IPS DF 6.9 (cell line): Measurements from ENCODE around the gene ABCC5.

Source experiments
- DNase-seq: peaks from one replicate; pipeline ENCODE4 v3.0.0-alpha.2; 2013; ENCODE audit warnings: low read depth, low spot score
- H3K27ac ChIP-seq: one replicate; pipeline ENCODE4 v1.5.1; 2013; ENCODE audit warnings: low read length, control low read depth
- H3K27me3 ChIP-seq: 2 replicates; pipeline ENCODE4 v1.6.1; 2013; ENCODE audit warnings: mild to moderate bottlenecking, low read length; ENCODE audit not compliant: control insufficient read depth, insufficient read depth
- H3K36me3 ChIP-seq: 2 replicates; pipeline ENCODE4 v1.6.1; 2013; ENCODE audit warnings: low read length; ENCODE audit not compliant: control insufficient read depth, insufficient read depth
- H3K4me1 ChIP-seq: 2 replicates; pipeline ENCODE4 v1.6.1; 2013; ENCODE audit warnings: low read length; ENCODE audit not compliant: control insufficient read depth, insufficient read depth
- H3K4me3 ChIP-seq: 2 replicates; pipeline ENCODE4 v1.5.1; 2013; ENCODE audit warnings: mild to moderate bottlenecking, low read length
- H3K9me3 ChIP-seq: 2 replicates; pipeline ENCODE4 v1.6.1; 2013; ENCODE audit warnings: low read length, inconsistent platforms; ENCODE audit not compliant: control insufficient read depth, insufficient read depth
- WGBS: extraction: QIAGEN DNeasy Blood & Tissue Kit; methylation state at CpG from one replicate; pipeline ENCODE4 v1.1.7; 2013; ENCODE audit warnings: mixed read lengths, missing lambda C conversion rate; ENCODE audit not compliant: insufficient read length, insufficient coverage; 5-methylcytosine and 5-hydroxymethylcytosine counted together

The ABCC5 gene

GRCh38 chr3:183927059-183927458 lies 90.6 kb downstream of the ABCC5 start:
- WGBS: no CpG with 5 or more reads among the region's 3 CpGs
- Histone ChIP-seq H3K4me1 (no peaks in the 10 kb centered on the region), H3K36me3 (peaks cover 7% of the 10 kb centered on the region; the same call in 1 of the 2 replicates), H3K27ac (no peak overlapping the region), H3K27me3 (no peaks in the 10 kb centered on the region), H3K9me3 (no peaks in the 10 kb centered on the region), H3K4me3 (no peak overlapping the region)
- no peak for DNase-seq

GRCh38 chr3:183924956-183925355 lies 92.7 kb downstream of the ABCC5 start:
- no peak for DNase-seq
- Histone ChIP-seq H3K4me3 (no peak overlapping the region), H3K36me3 (peaks cover 7% of the 10 kb centered on the region; the same call in 1 of the 2 replicates), H3K27me3 (no peaks in the 10 kb centered on the region), H3K4me1 (no peaks in the 10 kb centered on the region), H3K27ac (no peak overlapping the region), H3K9me3 (no peaks in the 10 kb centered on the region)
- WGBS: no CpG with 5 or more reads among the region's 7 CpGs

- WGBS: no CpG with 5 or more reads among the region's 3 CpGs
- Histone ChIP-seq H3K36me3 (peaks cover 7% of the 10 kb centered on the region; the same call in 1 of the 2 replicates), H3K27ac (no peak overlapping the region), H3K4me3 (no peak overlapping the region), H3K9me3 (no peaks in the 10 kb centered on the region), H3K27me3 (no peaks in the 10 kb centered on the region), H3K4me1 (no peaks in the 10 kb centered on the region)
- no peak for DNase-seq
These were observed 93.1 kb downstream of the ABCC5 start for GRCh38 chr3:183924543-183924942.

- DNase-seq: no peak
- Histone ChIP-seq H3K4me3 (no peak overlapping the region), H3K36me3 (peaks cover 7% of the 10 kb centered on the region; the same call in 1 of the 2 replicates), H3K27me3 (no peaks in the 10 kb centered on the region), H3K4me1 (no peaks in the 10 kb centered on the region), H3K27ac (no peak overlapping the region), H3K9me3 (no peaks in the 10 kb centered on the region)
- WGBS: no CpG with 5 or more reads among the region's 4 CpGs
These were observed 95.3 kb downstream of the ABCC5 start for GRCh38 chr3:183922421-183922820.

GRCh38 chr3:183921096-183921495 lies 96.6 kb downstream of the ABCC5 start:
- Histone ChIP-seq H3K4me1 (no peaks in the 10 kb centered on the region), H3K27me3 (no peaks in the 10 kb centered on the region), H3K36me3 (peaks cover 7% of the 10 kb centered on the region; the same call in 1 of the 2 replicates), H3K4me3 (no peak overlapping the region), H3K9me3 (no peaks in the 10 kb centered on the region), H3K27ac (no peak overlapping the region)
- DNase-seq: no peak
- WGBS: no CpG with 5 or more reads among the region's 15 CpGs

GRCh38 chr3:183920416-183920815 lies 97.3 kb downstream of the ABCC5 start:
- no peak overlapping the region for H3K27ac ChIP-seq
- no peak for DNase-seq
- H3K27me3 ChIP-seq: no peaks in the 10 kb centered on the region
- WGBS: no CpG with 5 or more reads among the region's 14 CpGs
- no peaks in the 10 kb centered on the region for H3K4me1 ChIP-seq
- H3K9me3 ChIP-seq: no peaks in the 10 kb centered on the region
- peaks cover 6% of the 10 kb centered on the region; the same call in 1 of the 2 replicates for H3K36me3 ChIP-seq
- H3K4me3 ChIP-seq: no peak overlapping the region

GRCh38 chr3:183918178-183918577 lies 99.5 kb downstream of the ABCC5 start:
- Histone ChIP-seq H3K27ac (no peak overlapping the region), H3K9me3 (no peaks in the 10 kb centered on the region), H3K4me3 (no peak overlapping the region), H3K36me3 (no peaks in the 10 kb centered on the region), H3K4me1 (no peaks in the 10 kb centered on the region), H3K27me3 (no peaks in the 10 kb centered on the region)
- DNase-seq: no peak
- no CpG with 5 or more reads among the region's 2 CpGs for WGBS

GRCh38 chr3:183917776-183918175 lies 99.9 kb downstream of the ABCC5 start:
- no peak overlapping the region for H3K4me3 ChIP-seq
- no CpG with 5 or more reads among the region's 4 CpGs for WGBS

GRCh38 chr3:183914856-183915255 lies 102.8 kb downstream of the ABCC5 start:
- Histone ChIP-seq H3K9me3 (no peaks in the 10 kb centered on the region), H3K36me3 (no peaks in the 10 kb centered on the region), H3K4me3 (no peak overlapping the region), H3K4me1 (no peaks in the 10 kb centered on the region), H3K27ac (no peak overlapping the region), H3K27me3 (no peaks in the 10 kb centered on the region)
- DNase-seq: no peak
- WGBS: no CpG with 5 or more reads among the region's 5 CpGs

More at GRCh38 chr3:183917776-183918175, 99.9 kb downstream of the ABCC5 start:
- H3K9me3 ChIP-seq: no peaks in the 10 kb centered on the region
- H3K4me1 ChIP-seq: no peaks in the 10 kb centered on the region
- H3K36me3 ChIP-seq: no peaks in the 10 kb centered on the region
- no peaks in the 10 kb centered on the region for H3K27me3 ChIP-seq
- DNase-seq: no peak
- no peak overlapping the region for H3K27ac ChIP-seq

GRCh38 chr3:183913580-183913920 lies 104.1 kb downstream of the ABCC5 start:
- H3K4me1 ChIP-seq: no peaks in the 10 kb centered on the region
- H3K36me3 ChIP-seq: no peaks in the 10 kb centered on the region
- H3K9me3 ChIP-seq: no peaks in the 10 kb centered on the region
- no peak for DNase-seq
- no peak overlapping the region for H3K4me3 ChIP-seq
- H3K27ac ChIP-seq: no peak overlapping the region
- H3K27me3 ChIP-seq: no peaks in the 10 kb centered on the region
- no CpG with 5 or more reads among the region's 9 CpGs for WGBS

- Histone ChIP-seq H3K9me3 (no peaks in the 10 kb centered on the region), H3K4me1 (no peaks in the 10 kb centered on the region), H3K36me3 (no peaks in the 10 kb centered on the region), H3K27ac (no peak overlapping the region), H3K4me3 (no peak overlapping the region), H3K27me3 (no peaks in the 10 kb centered on the region)
- no CpG with 5 or more reads among the region's 10 CpGs for WGBS
- no peak for DNase-seq
These were observed 104.6 kb downstream of the ABCC5 start for GRCh38 chr3:183912895-183913579.
